Nephron progenitor cell (in vitro differentiated cells): ENCODE measurements around the gene RDH11.

Experiments used
- DNase-seq: peaks from one replicate; pipeline ENCODE4 v3.0.0; 2021
- H3K27ac Mint-ChIP-seq: 2 replicates; pipeline ENCODE4 v1.8.0; 2021; ENCODE audit warnings: mild to moderate bottlenecking, moderate library complexity, mixed read lengths
- H3K27me3 Mint-ChIP-seq: 2 replicates; pipeline ENCODE4 v1.8.0; 2021; ENCODE audit warnings: mild to moderate bottlenecking, low read depth, mixed read lengths; ENCODE audit not compliant: poor library complexity
- H3K36me3 Mint-ChIP-seq: 2 replicates; pipeline ENCODE4 v1.8.0; 2021; ENCODE audit warnings: low read depth, mixed read lengths
- H3K4me1 Mint-ChIP-seq: 2 replicates; pipeline ENCODE4 v1.8.0; 2021; ENCODE audit warnings: mixed read lengths
- H3K4me3 Mint-ChIP-seq: 2 replicates; pipeline ENCODE4 v1.8.0; 2021; ENCODE audit warnings: mild to moderate bottlenecking, moderate library complexity, mixed read lengths
- H3K9me3 Mint-ChIP-seq: 2 replicates; pipeline ENCODE4 v1.8.0; 2021; ENCODE audit warnings: mild to moderate bottlenecking, moderate library complexity, mixed read lengths
- CTCF ChIP-seq: fragments of 200-600 bp; sonication (generic); IDR thresholded peaks from 2 replicates; pipeline ENCODE4 v1.5.0; 2021; ENCODE audit warnings: antibody characterized with exemption

The RDH11 gene

DNA sequence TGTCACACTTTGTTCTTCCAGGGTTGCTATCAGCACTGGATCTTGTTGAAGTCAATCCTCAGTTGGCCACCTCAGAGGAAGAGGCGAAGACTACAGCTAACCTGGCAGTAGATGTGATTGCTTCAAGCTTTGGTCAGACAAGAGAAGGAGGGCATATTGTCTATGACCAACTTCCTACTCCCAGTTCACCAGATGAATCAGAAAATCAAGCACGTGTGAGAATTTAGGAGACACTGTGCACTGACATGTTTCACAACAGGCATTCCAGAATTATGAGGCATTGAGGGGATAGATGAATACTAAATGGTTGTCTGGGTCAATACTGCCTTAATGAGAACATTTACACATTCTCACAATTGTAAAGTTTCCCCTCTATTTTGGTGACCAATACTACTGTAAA, 44.9 kb downstream of the RDH11 start:
- TF ChIP-seq CTCF, result no peak
- H3K36me3 Mint-ChIP-seq, result peaks cover 57% of the 10 kb centered on the region
- H3K4me3 Mint-ChIP-seq, result no peak overlapping the region
- no peaks in the 10 kb centered on the region for H3K4me1 Mint-ChIP-seq
- DNase-seq, result no peak
- H3K9me3 Mint-ChIP-seq, result no peaks in the 10 kb centered on the region
- H3K27ac Mint-ChIP-seq, result peak overlapping the region; percentile 49
- H3K27me3 Mint-ChIP-seq, result no peaks in the 10 kb centered on the region

DNA sequence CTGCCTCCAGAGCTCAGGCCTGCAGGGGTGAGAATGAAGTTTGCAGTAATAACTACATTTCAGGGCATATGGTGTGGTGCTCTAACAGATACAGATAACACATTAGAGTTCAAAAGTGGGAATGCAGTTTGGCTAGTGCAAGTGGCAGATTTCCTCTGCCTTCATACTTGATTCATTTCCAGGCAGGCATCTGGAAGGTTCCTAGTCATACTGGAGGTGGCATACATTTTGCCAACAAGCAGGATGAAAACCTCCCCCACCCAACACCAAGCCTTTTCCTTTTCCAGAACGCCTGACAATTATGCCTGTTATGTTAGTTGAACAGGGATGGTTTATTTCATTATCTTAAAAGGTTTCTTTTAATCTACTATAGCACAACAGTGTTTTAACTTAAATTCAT, 45.4 kb downstream of the RDH11 start:
- no peaks in the 10 kb centered on the region for H3K4me1 Mint-ChIP-seq
- no peak overlapping the region for H3K27ac Mint-ChIP-seq
- no peak for TF ChIP-seq CTCF
- DNase-seq, result no peak
- H3K27me3 Mint-ChIP-seq, result no peaks in the 10 kb centered on the region
- peaks cover 57% of the 10 kb centered on the region for H3K36me3 Mint-ChIP-seq
- H3K4me3 Mint-ChIP-seq, result no peak overlapping the region
- no peaks in the 10 kb centered on the region for H3K9me3 Mint-ChIP-seq

GRCh38 chr14:67646131-67646530, 49.4 kb downstream of the RDH11 start:
- Mint-ChIP-seq H3K4me1 (no peaks in the 10 kb centered on the region), H3K27ac (peak overlapping the region; percentile 79), H3K9me3 (no peaks in the 10 kb centered on the region), H3K27me3 (no peaks in the 10 kb centered on the region), H3K36me3 (peaks cover 50% of the 10 kb centered on the region), H3K4me3 (no peak overlapping the region)
- no peak for TF ChIP-seq CTCF
- DNase-seq, result no peak

DNA sequence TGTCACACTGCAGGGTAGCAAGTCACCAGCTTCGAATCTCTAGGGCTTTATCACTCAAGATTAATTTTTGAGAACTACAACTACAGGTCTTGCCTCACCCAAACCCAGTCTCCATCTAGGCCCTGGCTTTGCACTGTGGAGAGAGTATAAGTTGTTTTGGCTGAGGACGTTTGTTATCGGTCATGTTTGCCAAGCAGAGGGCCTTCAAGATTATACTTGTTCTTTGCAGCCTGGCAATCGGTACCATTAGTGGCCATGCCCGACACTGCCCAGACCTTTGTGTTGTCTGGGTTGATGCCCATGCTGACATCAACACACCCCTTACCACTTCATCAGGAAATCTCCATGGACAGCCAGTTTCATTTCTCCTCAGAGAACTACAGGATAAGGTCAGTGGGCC, 50.1 kb downstream of the RDH11 start:
- Mint-ChIP-seq H3K27me3 (no peaks in the 10 kb centered on the region), H3K4me3 (no peak overlapping the region), H3K27ac (no peak overlapping the region), H3K9me3 (no peaks in the 10 kb centered on the region), H3K4me1 (no peaks in the 10 kb centered on the region), H3K36me3 (peaks cover 47% of the 10 kb centered on the region)
- no peak for TF ChIP-seq CTCF
- DNase-seq, result no peak

DNA sequence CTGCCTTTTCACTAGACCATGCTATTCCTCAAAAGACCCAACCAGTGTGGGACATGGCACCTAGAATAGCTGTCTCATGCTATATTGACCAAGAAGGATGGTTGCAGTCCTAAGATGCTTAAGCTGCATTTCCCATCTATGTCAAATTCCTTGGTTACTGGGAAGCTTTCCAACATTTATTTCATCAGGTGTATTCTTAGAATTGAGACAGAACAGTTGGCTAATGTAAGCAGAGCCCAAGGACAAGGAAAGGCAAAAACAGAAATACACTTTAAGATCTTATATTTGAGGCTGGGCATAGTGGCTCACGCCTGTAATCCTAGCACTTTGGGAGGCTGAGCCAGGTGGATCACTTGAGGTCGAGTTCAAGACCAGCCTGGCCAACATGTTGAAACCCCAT, 51.1 kb downstream of the RDH11 start:
- Mint-ChIP-seq H3K27me3 (no peaks in the 10 kb centered on the region), H3K36me3 (peaks cover 45% of the 10 kb centered on the region), H3K27ac (no peak overlapping the region), H3K4me3 (no peak overlapping the region), H3K9me3 (no peaks in the 10 kb centered on the region), H3K4me1 (no peaks in the 10 kb centered on the region)
- DNase-seq, result no peak
- no peak for TF ChIP-seq CTCF

DNA sequence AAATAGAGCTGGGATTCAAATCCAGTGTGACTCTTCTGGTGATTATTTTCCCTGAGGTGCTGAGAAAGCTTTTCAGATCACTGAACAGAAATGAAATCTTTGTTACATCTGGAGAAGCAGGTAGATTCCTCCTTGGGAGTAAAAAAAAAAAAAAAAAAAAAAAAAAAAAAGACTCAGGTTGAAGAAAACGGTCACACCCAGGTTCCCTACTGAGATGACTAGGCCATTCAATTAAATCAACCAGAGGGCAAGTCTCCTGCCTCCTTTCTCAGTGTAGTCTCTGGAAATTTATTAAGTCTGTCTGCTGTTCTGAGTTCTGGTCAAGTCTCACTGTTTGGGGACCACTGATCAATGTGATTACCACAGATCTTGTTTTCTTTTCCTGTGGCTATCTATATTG, 51.9 kb downstream of the RDH11 start:
- no peaks in the 10 kb centered on the region for H3K9me3 Mint-ChIP-seq
- no peak for TF ChIP-seq CTCF
- no peaks in the 10 kb centered on the region for H3K27me3 Mint-ChIP-seq
- H3K27ac Mint-ChIP-seq, result peak overlapping the region; percentile 57
- H3K4me1 Mint-ChIP-seq, result no peaks in the 10 kb centered on the region
- H3K36me3 Mint-ChIP-seq, result peaks cover 45% of the 10 kb centered on the region
- H3K4me3 Mint-ChIP-seq, result no peak overlapping the region
- no peak for DNase-seq
